AG10803 (cell line): ENCODE measurements around the gene FAM240B.

Source experiments
- DNase-seq: peaks from one replicate; pipeline ENCODE4 v3.0.0; 2010; ENCODE audit warnings: low read depth
- H3K4me3 ChIP-seq: 2 replicates; pipeline ENCODE4 v1.5.1; 2011; ENCODE audit warnings: mild to moderate bottlenecking, low read length, control low read depth
- CTCF ChIP-seq: conservative IDR thresholded peaks from 2 replicates; pipeline ENCODE4 v1.5.1; 2011; ENCODE audit warnings: mild to moderate bottlenecking, low read length, control low read depth, inconsistent platforms

The FAM240B gene

GRCh38 chr9:38673399-38674193, 46.3 kb downstream of the FAM240B start:
- no peak overlapping the region for H3K4me3 ChIP-seq
- TF ChIP-seq CTCF, result no peak
- DNase-seq, result no peak

DNA sequence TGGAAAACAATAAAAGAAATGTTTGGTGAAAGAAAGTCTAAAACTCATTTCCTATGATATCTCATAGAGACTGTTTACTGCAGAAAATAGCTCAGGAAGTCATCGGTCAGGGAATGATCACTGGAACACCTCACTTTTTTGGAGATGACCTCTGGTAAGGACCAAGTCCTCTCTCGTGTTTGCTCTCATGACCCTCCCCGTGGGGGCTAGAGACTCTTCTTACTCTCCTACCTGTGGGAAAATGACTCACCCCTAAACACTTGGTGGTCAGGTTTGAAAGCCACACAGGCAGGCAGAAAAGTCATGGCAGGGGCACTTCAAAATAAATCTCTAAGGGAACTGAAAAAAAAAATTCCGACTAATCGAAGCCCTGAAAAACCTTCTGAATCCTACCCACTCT, 48.2 kb downstream of the FAM240B start:
- no peak overlapping the region for H3K4me3 ChIP-seq
- no peak for TF ChIP-seq CTCF
- DNase-seq, result no peak

GRCh38 chr9:38671372-38671731, 48.6 kb downstream of the FAM240B start:
- no peak for DNase-seq
- no peak for TF ChIP-seq CTCF
- no peak overlapping the region for H3K4me3 ChIP-seq

DNA sequence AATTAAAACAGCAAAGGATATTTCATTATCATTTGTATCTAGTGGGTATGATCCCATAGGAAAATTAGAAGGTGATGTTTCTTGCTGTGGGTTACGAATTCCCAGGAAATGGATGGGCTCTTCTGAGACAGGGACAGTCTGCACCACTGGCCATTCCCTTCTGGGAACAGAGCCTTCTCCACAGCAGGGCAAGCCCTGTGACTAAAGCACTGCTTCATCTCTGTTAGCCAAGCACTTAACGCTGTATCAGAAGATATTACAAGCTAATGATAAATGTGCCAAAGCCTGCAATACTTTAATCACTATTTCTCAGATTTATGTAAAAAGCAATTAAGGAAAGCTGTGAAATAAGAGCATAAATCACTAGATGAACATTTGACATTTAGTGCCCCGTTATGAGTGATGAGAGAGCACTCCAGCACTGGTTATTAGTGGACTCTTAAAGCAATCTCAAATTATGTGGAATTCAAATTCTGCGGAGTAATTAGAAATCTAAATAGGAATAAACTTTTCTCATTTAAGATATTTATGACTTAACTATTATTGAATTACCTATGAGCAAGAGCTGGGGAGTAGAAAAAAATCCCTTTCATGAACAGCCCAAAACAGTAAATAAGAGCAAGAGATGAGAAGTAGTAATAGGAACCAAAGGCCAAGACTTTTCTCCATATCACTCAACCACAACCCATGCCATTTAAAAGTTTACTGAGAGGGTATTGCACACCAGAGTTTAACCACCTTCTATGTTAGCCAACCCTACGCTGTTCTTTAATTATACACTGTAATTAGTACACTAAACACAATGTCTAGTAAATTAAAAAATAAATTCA, 49.2 kb downstream of the FAM240B start:
- no peak for TF ChIP-seq CTCF
- H3K4me3 ChIP-seq, result no peak overlapping the region
- no peak for DNase-seq

DNA sequence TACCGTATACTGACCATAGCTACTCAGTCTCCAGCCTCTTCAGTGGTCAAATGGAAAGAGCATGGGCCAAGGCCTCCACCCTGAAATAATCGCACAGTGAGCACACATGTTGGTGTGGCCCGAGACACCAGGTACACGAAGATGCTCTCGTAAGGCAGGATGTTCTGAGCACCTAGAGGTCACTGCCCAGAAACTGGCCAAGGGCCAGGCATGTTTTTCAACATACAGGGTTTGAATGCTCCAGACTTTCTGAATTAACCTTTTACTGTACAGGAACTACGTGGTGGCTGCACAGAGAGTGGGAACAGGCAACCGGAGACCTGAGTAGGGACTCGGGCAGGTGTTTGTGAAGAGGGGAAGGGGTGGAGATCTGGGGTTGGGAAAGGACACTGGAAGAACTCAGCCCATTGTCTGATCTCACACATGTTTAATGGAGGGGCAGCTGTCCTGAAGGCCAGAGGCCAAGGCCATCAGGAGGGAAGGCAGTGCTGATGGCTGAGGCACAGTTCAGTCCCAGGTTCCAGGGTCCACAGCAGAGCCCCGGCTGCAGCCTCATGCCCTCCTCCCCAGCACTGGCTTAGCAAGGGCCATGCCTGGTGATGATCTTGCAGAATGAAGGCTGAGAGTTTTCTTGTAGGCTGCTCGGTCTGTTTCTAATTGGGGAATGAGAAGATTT, 51.0 kb downstream of the FAM240B start:
- TF ChIP-seq CTCF, result no peak
- H3K4me3 ChIP-seq, result no peak overlapping the region
- no peak for DNase-seq

GRCh38 chr9:38662763-38663593, 57.0 kb downstream of the FAM240B start:
- no peak for TF ChIP-seq CTCF
- H3K4me3 ChIP-seq, result no peak overlapping the region
- no peak for DNase-seq
